ENCODE data around the gene MYT1.

Gene MYT1

DNA sequence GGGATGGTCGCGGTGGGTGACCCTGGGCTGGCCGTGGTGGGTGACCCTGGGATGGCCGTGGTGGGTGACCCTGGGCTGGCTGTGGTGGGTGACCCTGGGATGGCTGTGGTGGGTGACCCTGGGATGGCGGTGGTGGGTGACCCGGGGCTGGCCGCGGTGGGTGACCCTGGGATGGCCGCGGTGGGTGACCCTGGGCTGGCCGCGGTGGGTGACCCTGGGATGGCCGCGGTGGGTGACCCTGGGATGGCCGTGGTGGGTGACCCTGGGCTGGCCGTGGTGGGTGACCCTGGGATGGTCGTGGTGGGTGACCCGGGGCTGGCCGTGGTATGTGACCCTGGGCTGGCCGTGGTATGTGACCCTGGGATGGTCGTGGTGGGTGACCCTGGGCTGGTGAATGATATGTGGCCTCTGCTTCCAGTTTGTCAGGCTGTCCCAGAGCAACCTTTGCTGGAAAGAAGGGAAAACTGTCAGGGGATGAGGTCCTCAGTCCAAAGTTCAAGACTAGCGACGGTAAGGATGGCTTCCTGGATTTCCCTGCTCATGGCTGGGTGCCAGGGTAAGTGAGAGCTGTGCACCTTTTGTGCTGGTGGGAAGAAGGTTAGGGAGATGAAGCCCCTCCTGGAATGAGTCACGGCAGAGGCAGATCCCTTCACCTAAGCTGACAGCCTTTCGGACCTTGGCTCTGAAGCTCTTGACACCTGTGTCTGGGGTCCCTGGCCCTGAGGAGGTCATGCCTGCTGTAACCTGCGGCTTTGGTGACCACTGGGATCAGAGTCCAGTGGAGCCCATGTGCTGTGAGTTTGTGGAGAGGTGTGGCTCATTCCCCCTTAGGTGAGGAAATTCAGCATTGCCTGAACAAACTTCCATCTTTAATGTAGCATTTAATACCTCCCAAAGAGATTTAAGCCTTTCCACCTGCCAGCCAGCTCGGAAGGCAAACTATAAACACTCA, 72.2 kb downstream of the MYT1 start:
- no peak for DNase-seq

DNA sequence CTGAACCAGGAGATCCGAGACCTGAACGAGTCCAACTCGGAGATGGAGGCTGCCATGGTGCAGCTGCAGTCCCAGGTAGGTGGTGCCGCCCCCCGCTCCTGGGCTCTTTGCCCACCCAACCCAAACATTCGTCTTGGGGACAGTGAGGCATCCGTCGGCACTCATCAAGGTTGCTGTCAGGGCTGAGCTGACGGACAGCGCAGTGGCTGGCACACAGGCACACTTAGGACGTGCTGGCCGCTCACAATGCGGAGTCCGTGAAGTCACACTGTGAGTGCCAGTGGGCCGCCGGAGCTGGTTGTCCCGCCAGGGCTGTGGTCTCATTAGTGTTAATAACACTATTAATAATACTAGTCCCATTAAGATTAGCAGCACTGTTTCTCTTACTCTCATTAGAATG, 73.1 kb downstream of the MYT1 start:
- no peak for DNase-seq

DNA sequence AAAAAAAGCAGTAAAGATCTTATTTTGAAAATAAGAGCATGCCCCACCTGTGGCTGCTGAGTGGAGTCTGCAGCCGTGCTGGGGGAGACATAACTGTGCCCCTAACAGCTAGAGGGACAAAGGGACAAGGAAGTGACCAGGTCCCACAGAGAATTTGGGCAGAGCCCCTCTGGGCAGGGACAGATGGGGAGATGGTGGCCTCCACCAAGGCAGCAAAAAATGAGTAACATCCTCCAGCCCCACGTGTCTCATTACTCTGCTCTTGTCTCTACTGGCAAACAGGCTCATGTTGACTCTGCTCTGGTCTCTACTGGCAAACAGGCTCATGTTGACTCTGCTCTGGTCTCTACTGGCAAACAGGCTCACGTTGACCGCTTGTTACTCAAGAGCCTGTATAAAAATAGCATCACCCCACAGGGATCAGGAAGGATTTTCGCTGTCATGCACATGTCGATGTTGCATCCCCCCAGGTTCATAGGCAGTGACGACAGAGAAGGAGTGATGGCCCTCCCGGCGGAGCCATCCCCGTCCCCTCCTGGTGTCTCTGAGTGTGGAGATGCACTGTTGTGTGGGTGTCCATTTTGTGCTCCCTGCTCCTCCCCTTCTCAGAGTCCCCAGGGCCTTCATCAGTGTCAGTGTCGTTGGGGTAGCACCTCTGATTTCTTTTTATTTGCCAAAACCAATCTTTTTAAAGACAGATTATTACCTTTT, 74.0 kb downstream of the MYT1 start:
- DNase-seq = no peak

DNA sequence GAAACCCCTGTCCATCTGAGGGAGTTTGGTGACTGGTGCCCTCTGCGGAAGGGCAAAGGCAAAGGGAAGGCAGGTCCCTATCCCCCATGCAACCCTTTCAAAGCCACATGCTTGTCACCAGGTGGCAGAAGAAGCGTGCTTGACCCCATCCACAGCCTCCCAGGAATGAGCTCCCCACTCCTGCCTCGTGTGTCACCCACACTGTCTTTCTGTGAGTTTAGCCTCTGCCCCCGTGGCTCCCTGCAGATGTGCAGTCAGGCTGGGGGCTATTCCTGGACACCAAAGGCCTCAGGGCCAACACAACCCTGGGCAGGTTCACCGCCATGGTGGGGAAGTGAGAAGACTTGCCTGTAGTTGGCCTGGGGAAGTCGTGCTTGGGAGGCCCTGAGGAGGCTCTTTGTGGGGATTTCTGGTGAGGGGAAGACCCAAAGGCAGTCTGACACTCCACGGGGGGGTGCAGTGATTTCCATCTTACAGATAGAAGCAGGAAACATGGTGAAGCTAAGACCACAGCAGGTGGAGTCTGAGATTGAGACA, 74.7 kb downstream of the MYT1 start:
- DNase-seq = no peak

DNA sequence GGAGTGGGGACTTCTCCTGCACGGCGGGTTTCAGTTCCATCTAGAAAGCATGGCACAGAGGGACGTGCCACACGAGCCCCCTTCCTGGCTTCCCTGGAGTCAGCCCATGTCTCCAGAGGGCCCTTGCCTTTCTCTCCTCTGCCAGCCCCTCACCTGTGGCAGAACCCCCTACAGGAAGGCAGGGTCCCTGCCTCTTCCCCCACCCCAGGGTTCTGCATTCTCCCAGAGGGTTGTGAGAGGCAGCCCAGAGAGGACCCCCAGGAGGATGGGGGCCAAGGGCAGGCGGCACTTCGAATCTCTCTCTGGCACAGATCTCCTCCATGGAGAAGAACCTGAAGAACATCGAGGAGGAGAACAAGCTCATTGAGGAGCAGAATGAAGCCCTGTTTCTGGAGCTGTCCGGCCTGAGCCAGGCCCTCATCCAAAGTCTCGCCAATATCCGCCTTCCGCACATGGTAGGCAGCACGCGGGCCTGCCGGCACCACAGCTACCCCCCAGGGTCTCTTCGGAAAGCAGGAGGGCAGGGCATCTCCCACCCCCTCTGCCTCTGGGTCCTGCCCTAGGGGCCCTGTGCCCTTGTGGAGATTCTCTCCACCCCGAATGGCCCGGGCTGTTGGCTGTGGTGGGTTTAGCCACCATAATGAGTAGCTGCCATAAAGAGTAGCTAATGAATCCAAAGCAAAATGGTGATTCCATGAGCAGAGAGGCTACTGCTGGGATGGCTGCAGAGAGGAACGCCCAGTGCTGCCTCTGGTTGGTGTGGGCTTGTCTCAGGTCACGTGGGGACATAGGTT, 75.4 kb downstream of the MYT1 start:
- no peak for DNase-seq

DNA sequence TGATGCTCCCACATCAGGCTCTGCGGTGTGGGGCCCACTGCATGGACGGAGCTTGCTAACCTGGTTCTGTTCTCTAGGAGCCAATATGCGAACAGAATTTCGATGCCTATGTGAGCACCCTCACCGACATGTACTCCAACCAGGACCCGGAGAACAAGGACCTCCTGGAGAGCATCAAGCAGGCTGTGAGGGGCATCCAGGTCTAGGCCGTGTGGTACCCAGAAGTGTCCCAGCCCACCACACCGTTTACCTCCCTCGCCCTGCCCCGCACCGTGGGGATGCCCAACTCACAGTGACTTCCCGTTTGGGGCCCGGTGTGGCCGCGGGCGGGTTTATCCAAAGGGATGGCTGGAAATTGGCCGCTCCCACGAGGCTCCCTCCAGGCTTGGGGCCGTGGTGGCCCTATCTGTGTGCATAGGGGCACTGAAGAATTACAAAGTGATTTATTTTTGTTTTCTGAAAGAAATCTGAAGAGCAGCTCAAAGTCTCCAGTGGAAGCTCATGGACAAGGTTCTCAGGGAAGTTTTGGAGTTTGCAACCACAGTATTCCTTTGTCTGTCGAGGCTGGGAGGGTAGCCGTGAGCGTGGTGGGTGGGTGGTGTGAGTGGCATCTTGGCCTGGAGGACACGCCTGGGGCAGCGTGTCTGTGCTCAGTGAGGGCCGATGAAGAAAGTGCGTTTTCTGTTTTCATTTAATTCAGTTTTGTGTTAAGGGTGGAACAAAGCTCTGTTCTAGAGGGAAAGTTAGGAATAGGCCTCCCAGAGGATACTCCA, 76.2 kb downstream of the MYT1 start:
- no peak for DNase-seq

DNA sequence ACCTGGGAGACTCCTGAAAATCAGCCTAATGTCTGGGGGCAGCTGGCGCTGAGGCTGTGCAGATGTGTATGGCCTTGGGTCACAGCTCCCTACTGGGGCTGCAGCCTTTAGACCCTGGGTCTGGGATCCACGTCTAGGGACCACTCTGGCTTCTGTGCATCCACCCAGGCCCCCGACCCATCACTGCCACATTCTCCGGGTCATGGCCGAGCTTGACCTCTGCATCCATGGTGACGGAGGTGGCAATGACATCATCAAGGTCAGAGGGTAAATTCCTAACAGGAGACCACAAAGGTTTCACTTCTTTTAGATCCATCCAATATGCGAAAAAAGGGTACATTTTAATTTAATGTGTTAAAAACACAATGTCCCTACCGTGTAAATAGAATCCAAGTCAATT, 76.8 kb downstream of the MYT1 start:
- no peak for DNase-seq

DNA sequence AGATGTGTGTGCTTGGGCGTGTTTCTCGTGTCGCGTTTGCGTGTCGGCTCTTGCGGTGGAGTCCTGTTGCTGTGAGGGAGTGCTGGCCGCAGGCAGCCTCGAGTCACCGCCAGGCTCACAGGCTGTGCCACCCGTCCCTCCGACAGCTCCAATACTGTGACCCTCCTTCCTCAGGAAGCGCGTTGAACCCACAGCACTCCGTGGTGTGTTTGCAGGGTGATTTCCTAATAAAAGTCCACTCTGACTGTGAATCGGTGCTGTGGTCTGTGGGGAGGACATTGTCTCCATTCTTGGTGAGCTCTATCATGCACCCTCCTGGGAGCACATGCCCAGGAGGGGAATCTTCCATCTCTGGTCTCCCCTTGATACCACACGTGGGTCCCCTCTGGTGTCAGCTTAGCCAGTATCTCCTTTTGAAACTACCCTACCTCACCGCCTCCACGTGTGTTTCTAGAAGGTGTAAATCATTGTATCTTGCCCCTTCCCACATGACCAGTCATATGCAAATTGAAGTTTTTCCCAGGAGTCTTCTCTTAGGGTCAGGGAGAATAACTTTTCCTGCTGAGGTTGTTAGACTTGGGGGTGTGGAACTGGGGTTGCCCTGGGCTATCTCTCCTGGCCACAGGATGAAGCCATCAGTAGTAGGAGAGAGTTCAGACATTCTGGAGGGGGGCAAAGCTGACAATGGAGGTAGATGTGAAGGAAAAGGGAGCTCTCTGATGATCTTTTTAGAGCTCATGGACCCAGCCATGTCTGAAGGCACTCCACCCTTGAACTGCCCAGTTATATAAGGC, 77.9 kb downstream of the MYT1 start:
- DNase-seq = no peak

DNA sequence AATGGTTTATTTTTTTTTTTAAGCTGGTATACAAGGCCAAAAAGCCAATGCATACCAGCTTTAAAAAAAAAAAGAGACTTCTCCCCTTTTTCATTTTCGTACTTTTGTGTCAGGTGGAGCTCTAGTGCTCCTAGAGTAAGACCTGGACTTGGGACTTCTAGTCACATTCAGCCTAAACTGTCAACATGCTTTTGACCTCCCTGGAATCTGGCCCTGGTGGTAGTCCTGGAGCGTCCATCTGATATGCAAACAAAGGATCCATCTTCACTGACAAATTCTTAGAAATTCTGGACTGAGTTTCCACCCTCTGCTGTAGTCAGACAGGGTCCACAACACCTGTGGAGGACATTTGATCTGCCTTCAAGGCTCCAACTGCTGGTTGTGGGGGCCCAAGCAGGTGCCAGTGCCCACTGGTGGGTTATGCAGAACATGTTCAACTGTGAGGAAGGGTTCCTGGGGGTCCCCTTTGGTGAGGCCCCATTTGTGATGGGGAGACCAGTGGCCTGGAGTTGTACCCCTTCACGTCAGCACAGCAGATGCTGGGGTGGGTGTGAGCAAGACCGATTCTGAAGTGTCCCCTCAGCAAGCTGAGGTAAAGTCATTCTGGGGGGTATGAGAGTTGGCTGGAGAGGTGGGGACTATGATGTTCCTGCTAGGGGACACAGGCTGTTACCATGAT, 78.7 kb downstream of the MYT1 start:
- DNase-seq = no peak

DNA sequence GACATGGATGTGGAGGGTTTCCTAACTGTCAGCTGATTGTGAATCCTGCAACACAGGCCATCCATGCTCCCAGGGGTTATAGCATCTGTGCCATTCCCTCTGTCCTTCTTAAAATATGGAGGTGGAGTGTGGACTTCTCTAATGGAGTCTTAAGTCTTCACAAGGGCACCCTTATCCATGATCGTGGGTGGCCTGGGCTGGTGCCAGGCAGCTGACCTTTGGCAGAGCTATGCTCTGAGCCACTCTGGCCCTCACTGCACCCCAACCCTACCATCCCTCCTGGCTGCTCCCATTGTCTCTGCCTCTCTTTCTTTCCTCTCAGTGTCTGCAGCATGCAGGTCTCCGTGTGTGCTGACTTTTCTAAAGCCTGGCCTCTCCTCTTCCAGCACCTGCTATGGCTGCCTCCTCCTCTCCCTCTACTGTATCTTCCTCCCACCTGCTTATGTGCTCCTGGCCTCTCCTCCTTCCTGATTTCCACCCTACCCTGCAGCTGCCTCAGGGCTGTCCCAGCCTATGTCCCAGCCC, 80.1 kb downstream of the MYT1 start:
- peak; percentile 23 for DNase-seq

DNA sequence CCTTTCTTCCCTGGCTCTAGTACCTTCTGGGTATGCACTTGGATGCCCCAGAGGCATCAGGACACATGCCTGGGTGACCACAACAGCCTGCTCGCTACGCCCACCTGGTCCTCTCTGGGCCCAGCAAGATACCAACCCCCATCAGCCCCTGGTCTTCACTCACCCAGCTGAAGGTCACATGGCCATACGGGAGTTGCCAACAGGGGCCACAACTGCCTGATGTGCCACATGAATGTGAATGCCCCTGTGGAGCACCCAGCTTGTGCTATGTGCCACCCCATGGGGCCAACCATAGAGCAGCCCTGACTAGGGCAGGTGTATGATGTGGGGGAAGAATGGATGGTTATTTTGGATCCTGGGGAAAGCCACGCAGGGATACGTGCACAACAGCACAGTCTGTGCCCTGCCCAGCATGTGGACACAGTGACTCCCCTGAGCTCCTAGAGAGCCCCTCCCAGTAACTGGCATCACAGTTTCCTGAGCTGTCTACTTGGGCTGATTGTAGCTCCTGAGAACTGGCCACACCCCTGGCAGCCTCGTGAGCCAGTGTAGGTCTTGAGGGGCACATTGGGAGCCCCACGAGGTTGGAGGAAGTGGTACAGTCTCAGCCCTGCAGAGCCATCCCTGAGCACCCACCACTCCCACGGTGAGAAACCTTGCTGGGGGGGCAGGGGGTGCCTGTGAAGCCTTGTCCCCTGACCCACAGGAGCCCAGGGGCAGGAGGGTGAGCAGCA, 80.8 kb downstream of the MYT1 start:
- DNase-seq = no peak

DNA sequence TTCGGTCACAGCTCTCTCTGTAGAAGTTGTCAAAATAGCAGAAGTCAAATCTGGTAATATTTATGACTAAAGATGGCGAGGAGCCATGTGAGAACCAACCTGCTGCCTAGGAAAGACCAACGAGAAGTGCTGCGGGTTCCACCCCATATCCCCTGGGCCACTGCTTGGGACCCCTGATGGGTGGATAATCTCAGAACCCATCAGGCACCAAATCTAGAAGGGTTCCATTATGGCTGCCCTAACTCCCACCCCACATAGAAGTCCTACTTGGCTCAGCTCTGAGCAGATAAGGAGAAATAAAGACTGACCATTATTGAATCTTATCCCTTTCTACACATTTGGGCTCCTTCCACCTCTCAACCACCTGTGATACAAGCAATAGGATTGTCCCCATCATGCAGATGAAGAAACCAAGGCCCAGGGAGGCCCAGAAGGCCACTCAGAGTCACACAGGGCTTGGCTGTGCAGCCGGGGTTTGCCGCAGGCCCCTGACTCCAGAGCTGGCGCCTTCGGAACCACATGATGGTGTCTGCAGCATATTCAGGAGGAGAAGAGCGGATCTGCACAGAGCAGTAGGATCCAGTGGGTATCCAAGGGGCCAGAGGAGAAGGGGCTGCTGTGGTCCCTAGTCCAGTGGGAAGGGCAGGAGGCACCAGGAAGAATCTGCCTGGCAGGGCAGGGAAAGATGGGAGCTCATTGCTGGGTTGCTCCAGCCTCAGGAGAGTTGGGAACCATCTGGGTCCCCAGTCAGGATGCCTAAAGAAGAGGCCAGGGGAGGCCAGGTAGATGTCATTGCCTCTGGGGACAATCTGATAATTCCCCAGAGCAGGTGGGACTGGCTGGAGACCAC, 81.7 kb downstream of the MYT1 start:
- no peak for DNase-seq

DNA sequence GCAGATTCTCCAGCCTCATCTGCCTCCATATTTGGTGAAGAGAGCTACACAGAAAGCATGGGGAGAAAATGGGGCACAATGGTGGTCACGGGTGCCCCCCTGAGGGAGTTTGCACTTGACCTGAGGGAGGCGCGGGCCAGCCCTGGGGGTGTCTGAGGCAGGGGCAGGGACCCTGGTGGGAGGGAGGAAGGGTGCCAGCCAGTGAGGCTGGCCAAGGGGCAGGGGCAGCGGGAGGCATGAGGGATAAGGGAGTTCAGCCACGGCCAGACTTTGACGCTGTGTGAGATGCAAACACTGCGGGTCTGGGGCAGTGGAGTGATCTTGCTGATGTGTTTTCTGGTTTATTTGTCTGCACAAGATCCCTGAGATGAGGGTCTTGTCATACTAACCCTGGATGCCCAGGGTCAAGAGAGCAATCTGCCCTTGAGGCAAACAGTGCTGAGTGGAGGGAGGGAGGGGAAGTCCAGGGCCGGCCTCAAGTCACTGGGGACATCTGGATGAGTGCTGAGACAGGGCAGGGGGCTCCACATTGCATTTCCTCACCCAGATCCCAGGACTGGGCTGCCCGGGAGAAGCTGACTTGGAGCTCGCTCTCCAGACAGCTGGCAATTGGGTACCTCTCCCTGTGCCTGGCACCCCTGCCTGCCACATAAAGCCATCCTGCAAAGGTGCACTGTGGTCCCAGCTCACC, 82.5 kb downstream of the MYT1 start:
- no peak for DNase-seq

DNA sequence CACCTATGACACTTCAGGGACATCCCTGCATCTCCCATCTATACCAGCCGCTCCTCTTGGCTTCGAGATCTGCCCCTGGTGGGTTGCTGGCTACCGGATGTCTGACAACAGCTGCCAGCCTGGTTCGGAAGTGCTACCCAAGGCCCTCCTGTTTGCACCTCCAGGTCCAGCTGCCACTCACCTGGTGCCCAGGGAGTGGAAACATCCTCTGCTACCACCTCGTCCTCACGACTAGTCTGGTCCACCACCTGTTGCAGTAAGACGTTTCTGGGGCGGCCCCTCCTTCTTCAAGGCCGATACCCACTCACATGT, 83.0 kb downstream of the MYT1 start:
- no peak for DNase-seq

DNA sequence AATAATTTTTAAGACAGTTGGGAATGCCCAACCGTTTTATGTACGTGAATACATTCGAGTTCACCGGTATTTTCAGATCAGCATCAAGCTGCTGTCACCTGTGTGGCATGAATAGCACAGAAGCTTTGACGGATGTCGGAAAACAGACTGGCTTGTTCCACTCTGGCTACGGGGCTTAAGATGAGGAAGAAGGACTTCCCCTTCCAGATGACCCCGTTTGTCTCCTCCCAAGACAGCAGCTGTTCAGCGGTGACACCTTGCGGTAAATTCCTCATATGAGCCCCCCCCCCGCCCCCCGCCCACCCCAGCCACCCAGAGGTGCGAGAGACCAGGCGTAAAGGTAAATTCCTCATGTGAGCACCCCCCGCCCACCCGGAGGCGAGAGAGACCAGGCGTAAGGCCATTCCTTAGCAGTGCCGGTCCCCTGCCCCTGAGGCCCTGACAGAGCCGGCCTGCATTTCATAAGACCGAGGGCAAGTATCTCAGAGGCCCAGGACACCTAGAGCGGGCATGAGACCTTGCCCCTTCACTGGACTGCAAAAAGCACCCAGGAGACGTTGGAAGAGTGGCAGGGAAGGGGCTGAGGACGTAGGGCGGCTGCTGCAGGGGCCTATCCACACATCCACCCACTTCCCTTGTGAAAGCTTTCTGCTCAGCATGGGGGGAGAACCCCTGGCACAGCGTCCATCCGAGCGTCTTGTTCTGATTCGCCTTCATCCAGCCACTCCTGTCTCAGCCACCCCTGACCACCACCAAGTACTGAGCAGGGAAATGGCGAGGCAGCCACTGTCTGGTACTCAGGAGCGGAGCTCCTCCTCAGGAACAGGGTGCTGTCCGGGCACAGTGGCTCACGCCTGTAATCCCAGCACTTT, 84.0 kb downstream of the MYT1 start:
- DNase-seq = no peak

DNA sequence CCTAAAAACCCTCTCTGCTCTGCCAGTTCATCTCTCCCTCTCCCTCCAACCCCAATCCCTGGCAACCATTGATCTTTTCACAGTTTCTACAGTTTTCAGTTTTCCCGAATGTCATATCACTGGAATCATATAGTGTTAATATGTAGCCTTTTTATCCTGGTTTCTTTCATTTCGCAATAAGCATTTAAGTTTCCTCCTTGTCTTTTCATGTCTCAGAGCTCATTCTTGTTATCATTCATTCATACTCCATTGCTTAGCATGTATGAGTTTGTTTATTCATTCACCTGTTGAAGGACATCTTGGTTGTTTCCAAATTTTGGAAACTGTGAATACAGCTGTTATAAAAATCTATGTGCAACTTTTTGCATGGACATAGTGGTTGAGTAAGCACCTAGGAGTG, 85.8 kb downstream of the MYT1 start:
- DNase-seq = no peak

DNA sequence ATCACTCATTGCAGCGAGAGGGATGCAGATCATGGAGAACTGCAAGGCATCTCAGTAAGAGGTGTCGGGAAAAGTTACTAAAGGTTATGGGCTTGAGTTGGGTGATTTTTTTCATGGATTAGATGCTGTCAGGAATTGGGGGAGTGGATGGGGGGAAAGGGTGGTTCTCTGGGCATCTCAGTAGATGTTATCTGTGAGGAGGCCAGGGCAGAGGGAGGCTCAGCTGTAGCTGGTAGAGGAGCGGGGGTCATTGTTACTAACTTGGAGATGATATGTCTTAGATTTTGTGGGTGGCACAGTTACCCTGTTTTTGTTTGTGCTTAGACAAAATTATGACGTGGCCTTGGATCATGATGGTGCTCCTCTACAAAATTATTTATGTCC, 88.7 kb downstream of the MYT1 start:
- no peak for DNase-seq

DNA sequence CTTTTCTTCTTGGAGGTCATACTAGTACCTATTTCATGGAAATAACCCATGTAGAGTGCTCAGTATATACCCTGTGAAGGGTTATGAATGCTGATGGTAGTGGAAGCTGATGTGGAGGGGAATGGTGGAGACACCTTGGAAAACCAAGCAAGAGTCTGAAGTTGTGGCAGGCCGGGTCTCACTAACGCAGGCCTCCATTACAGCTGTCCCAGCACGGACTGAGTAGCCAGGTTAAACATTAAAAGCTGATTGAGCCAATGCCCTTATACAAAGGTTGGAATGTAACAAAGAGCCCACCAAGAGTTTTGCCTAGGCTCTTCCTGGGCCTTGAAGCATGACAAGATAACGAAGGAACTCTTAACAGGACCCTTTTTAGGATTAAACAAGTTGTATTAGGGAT, 89.2 kb downstream of the MYT1 start:
- DNase-seq = no peak
